ENCODE data around the gene CRX.
"Not testable (repeated sequence)": the region's sequence is repeated elsewhere in the genome, so short reads cannot be mapped to it uniquely, and the experiment has no call there.

The CRX gene

GRCh38 chr19:47858646-47859285, 37.0 kb downstream of the CRX start, which contains the start of gene TPRX2:
Gene TPRX2, plus strand, starts transcription at chr19:47859235. Its CDS starts 12 bp downstream, at chr19:47859247.
- in situ Hi-C loops (cut with MboI; ENCODE audit: low sequenced_read_pairs), result not testable (repeated sequence)

GRCh38 chr19:47859838-47860237, 38.1 kb downstream of the CRX start:
- in situ Hi-C loops (cut with MboI; ENCODE audit: low sequenced_read_pairs), result not testable (repeated sequence)

DNA sequence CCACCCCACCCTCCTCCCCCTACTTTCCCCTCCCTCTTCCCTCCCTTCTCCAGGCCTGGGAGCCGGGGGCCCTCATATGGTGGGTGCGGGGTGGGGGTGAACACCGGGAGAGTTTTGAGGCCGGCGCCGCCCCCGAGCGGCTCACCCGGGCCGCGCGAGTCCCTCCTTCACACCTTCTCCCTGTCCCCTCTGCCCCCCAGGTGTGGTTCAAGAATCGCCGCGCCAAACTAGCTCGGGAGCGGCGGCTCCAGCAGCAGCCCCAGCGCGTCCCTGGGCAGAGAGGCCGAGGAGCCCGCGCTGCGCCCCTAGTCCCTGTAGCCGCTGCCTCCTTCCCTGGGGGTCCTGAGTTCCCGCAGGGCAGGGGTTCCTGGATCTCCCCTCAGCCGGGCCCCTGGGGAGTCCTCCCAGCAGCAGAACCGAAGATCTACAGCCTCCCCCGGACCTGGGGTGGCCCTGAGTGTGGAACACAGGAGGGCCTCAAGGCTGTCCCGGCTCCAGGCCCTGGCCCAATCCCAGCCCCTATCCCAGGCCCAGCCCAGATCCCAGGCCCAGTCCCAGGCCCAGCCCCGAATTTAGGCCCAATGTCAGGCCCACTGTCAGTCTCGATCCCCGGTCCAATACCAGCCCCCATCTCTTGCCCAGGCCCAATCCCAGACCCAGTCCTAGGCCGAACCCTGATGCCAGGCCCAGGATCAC, 39.0 kb downstream of the CRX start:
- in situ Hi-C loops (cut with MboI; ENCODE audit: low sequenced_read_pairs), result no loop called here

- in situ Hi-C loops (cut with MboI; ENCODE audit: low sequenced_read_pairs), result no loop called here
These were observed 39.9 kb downstream of the CRX start for GRCh38 chr19:47861630-47862029.

DNA sequence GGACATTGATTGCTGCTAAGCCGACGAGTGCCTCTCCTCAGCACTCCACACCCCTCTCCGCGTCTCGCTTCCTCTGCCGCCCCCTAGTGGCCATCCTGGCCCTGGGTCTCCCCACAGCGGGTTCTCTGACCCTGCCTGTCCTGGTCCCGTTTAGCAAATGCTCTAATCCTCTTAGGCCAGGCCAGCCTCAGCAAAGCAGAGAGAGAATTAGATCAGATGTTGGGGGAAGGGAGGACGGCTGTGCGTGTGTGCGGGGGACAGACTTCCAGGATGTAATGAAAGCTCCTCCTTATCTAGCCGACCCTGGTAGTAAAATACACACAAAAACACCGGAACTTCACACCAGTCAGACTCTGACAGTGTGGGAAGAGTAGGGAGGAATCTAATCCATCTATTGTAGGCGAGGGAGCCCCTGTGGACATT, 41.8 kb downstream of the CRX start:
- in situ Hi-C loops (cut with MboI; ENCODE audit: low sequenced_read_pairs), result no loop called here

- in situ Hi-C loops (cut with MboI; ENCODE audit: low sequenced_read_pairs), result no loop called here
These were observed 43.4 kb downstream of the CRX start for GRCh38 chr19:47865166-47865565.

DNA sequence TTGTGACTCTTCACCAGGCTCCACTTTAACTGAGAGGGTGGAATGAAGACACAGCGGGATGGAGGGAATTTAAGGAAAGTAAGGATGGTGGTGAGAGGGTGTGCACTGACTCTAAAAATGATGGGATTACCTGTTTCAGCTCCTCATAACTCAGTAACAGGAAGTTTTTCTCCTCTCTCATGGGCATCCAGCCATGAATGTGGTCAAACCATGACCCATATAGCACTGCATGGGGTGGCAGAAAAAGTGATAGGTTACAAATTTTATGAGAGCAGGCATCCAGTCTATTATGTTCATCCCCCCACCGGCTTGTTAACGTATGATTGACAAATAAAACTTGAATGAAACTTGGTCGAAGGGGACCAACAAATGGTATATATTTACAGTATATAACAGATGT, 57.2 kb downstream of the CRX start:
- in situ Hi-C loops (cut with MboI; ENCODE audit: low sequenced_read_pairs), result no loop called here

DNA sequence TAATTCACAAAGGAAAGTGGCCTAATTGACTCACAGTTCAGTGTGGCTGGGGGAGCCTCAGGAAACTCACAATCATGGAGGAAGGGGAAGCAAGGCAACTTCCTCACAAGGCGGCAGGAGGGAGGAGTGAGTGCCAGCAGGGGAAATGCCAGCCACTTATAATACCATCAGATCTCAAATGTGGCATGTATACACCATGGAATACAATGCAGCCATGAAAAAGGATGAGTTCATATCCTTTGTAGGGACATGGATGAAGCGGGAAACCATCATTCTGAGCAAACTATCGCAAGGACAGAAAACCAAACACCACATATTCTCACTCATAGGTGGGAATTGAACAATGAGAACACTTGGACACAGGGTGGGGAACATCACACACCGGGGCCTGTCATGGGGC, 57.6 kb downstream of the CRX start:
- in situ Hi-C loops (cut with MboI; ENCODE audit: low sequenced_read_pairs), result not testable (repeated sequence)

- in situ Hi-C loops (cut with MboI; ENCODE audit: low sequenced_read_pairs), result no loop called here
These were observed 60.0 kb downstream of the CRX start for GRCh38 chr19:47881757-47882156.

DNA sequence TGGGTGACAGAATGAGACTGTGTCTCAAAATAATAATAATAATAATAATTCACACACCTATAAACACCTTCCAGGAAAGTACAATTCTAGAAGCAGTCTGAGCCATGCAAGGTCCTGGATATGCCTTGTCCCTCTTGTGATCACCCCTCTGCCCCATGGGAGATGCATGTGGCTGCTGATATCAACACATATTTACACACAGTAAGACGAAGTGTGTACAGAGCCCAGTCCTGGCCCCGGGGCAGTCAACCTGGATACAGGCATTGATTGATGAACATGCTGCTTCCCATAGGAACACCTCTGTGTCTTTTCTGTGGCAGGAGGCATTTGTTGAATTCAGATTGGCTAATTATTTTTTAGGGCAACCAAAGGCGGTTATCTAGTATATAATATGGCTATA, 61.2 kb downstream of the CRX start:
- in situ Hi-C loops (cut with MboI; ENCODE audit: low sequenced_read_pairs), result no loop called here

DNA sequence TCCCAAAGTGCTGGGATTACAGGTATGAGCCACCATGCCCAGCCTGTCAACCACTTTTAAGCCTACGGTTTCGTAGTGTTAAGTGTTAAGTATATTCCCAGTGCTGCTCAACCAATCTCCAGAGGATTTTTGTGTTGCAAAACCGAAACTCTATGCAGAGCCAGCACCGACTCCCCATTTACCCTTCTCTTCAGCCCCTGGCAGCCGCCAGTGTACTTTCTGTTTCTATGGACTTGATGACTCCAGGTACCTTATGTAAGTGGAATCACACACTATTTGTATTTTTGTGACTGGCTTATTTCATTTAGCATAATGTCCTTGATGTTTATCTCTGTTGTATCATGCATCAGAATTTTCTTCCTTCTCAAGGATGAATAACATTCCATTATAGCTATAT, 63.3 kb downstream of the CRX start:
- in situ Hi-C loops (cut with MboI; ENCODE audit: low sequenced_read_pairs), result no loop called here

GRCh38 chr19:47886010-47886559, 64.3 kb downstream of the CRX start, which contains the start of gene SULT2A1:
Gene SULT2A1, minus strand, starts transcription at chr19:47886315. Its CDS starts 58 bp downstream, at chr19:47886257.
- in situ Hi-C loops (cut with MboI; ENCODE audit: low sequenced_read_pairs), result no loop called here

DNA sequence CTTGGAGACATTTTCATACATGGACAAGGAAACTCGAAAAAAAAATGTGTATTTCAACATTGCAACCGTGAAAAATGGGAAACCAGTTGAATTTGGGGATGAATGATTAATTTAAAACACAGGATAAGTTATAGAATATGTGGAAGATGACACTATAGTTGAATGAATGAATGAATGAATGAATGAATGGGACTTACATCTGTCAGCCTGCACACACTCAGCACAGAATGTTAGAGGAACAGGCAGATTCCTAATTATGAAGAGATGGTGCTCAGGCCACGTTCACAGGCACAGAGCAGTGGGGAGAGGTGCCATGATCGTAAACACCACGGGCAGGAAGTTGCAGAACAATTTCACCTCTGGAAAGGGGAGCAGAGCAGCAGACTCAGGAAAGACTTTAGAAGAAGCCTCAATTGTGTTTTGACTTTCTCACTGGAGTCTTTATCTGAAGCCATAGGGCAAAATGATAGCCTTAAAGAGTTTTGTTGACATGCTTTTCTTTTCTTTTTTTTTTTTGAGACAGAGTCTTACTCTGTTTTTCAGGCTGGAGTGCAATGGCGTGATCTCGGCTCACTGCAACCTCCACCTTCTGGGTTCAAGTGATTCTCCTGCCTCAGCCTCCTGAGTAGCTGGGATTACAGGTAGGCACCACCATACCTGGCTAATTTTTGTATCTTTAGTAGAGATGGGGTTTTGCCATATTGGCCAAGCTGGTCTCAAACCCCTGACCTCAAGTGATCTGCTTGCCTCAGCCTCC, 69.3 kb downstream of the CRX start:
- in situ Hi-C loops (cut with MboI; ENCODE audit: low sequenced_read_pairs), result no loop called here

DNA sequence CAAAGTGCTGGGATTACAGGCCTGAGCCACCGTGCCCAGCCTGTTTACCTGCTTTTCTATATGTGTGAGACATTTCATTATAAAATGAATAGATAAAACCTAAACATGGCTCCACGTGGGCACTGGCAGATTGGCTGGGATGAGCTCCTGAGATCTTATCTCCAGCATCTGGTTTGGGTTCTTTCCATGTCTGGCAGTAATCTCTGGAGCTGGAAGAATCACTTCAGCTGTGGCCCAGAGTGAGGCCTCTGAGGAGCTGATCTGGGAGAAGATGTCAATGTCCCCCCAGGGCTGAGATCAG, 69.8 kb downstream of the CRX start:
- in situ Hi-C loops (cut with MboI; ENCODE audit: low sequenced_read_pairs), result no loop called here

DNA sequence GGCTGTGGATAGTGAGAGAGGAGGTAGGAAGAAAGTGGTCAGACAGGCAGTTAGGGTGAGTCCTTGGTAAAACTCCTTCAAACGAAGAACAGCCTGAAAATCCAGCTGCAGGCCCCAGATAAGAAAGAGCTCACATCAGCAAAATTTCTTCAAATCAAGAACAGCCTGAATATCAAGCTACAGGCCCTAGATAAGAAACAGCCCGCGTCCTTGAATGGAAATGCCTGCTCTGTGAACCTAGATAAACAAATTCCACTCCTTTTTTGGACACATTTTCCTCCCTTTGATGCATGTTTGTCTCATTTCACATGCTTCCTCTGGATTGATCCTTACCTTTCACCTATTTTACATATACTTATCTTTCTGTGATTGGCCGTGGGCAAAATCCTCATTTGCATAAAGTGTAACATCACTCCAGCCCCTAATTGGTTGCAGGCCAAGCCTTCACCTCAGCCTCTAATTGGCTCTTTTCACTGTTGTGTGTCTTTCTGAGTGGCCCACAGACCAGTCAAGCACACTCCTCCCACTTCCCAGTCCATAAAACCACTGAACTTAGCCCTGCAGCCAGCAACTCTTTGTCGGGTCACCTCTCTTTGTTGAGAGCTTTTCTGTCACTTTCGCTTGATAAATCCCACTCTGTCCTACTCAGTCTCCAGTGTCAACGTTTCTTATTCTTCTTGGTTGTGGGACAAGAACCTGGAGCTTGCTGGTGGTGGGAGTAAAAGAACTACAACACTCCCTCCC, 70.4 kb downstream of the CRX start:
- in situ Hi-C loops (cut with MboI; ENCODE audit: low sequenced_read_pairs), result no loop called here
